ENCODE results near the gene HCAR1.
"Not testable (repeated sequence)": the region's sequence is repeated elsewhere in the genome, so short reads cannot be mapped to it uniquely, and the experiment has no call there.

HCAR1 gene

GRCh38 chr12:122688291-122688690 lies 42.4 kb downstream of the HCAR1 start:
- no peak for DNase-seq
- H3K4me1 ChIP-seq (ENCODE audit: control insufficient read depth, low read depth, low read length) = no peaks in the 10 kb centered on the region
- no peak overlapping the region for H3K4me3 ChIP-seq (ENCODE audit: low read length)
- no peak overlapping the region for H2AK5ac ChIP-seq (ENCODE audit: low read length)
- H3K79me2 ChIP-seq (ENCODE audit: control insufficient read depth, insufficient read depth, low read length) = no peaks in the 10 kb centered on the region
- H4K8ac ChIP-seq (ENCODE audit: low read depth, low read length) = no peak overlapping the region
- H3K27me3 ChIP-seq (ENCODE audit: insufficient read depth, low read length, poor library complexity) = no peaks in the 10 kb centered on the region
- H3K4me2 ChIP-seq (ENCODE audit: low read length) = no peak overlapping the region
- no peak overlapping the region for H2BK5ac ChIP-seq (ENCODE audit: low read length)
- no peak overlapping the region for H3K18ac ChIP-seq (ENCODE audit: low read length)
- no peak overlapping the region for H2BK120ac ChIP-seq (ENCODE audit: low read depth, low read length)
- H2BK15ac ChIP-seq (replicated peaks; ENCODE audit: low read depth) = no peak overlapping the region
- H4K5ac ChIP-seq (ENCODE audit: low read length) = no peak overlapping the region
- no peak overlapping the region for H3K27ac ChIP-seq (ENCODE audit: low read depth, low read length)
- no peak overlapping the region for H3K4ac ChIP-seq (ENCODE audit: low read depth, low read length)
- no peak overlapping the region for H3K9ac ChIP-seq (ENCODE audit: low read length)
- no peak overlapping the region for H3K23ac ChIP-seq (ENCODE audit: low read length)
- no peaks in the 10 kb centered on the region for H3K79me1 ChIP-seq (ENCODE audit: low read length)
- no peaks in the 10 kb centered on the region for H3K36me3 ChIP-seq (ENCODE audit: control insufficient read depth, insufficient read depth, low read length)
- WGBS (ENCODE audit: extremely low coverage, insufficient coverage, low lambda C conversion rate) = no CpG with 5 or more reads among the region's 3 CpGs
- H3K56ac ChIP-seq (ENCODE audit: low read length) = no peak overlapping the region

GRCh38 chr12:122687086-122687485 lies 43.6 kb downstream of the HCAR1 start:
- Histone ChIP-seq H2BK5ac (ENCODE audit: low read length) (no peak overlapping the region), H3K56ac (ENCODE audit: low read length) (no peak overlapping the region), H3K23ac (ENCODE audit: low read length) (no peak overlapping the region), H3K79me2 (ENCODE audit: control insufficient read depth, insufficient read depth, low read length) (no peaks in the 10 kb centered on the region), H3K36me3 (ENCODE audit: control insufficient read depth, insufficient read depth, low read length) (no peaks in the 10 kb centered on the region), H3K9ac (ENCODE audit: low read length) (no peak overlapping the region), H2AK5ac (ENCODE audit: low read length) (no peak overlapping the region), H2BK15ac (replicated peaks; ENCODE audit: low read depth) (no peak overlapping the region), H3K27ac (ENCODE audit: low read depth, low read length) (no peak overlapping the region), H2BK120ac (ENCODE audit: low read depth, low read length) (no peak overlapping the region), H3K4me2 (ENCODE audit: low read length) (no peak overlapping the region), H3K4me3 (ENCODE audit: low read length) (no peak overlapping the region), H3K79me1 (ENCODE audit: low read length) (no peaks in the 10 kb centered on the region), H3K4me1 (ENCODE audit: control insufficient read depth, low read depth, low read length) (no peaks in the 10 kb centered on the region), H3K18ac (ENCODE audit: low read length) (no peak overlapping the region), H4K8ac (ENCODE audit: low read depth, low read length) (no peak overlapping the region), H3K4ac (ENCODE audit: low read depth, low read length) (no peak overlapping the region), H4K5ac (ENCODE audit: low read length) (no peak overlapping the region), H3K27me3 (ENCODE audit: insufficient read depth, low read length, poor library complexity) (no peaks in the 10 kb centered on the region)
- DNase-seq = no peak
- WGBS (ENCODE audit: extremely low coverage, insufficient coverage, low lambda C conversion rate) = no CpG with 5 or more reads among the region's 5 CpGs

- no peaks in the 10 kb centered on the region for H3K79me1 ChIP-seq (ENCODE audit: low read length)
- no peaks in the 10 kb centered on the region for H3K27me3 ChIP-seq (ENCODE audit: insufficient read depth, low read length, poor library complexity)
- H3K56ac ChIP-seq (ENCODE audit: low read length) = no peak overlapping the region
- H2BK5ac ChIP-seq (ENCODE audit: low read length) = no peak overlapping the region
- H3K18ac ChIP-seq (ENCODE audit: low read length) = no peak overlapping the region
- H2AK5ac ChIP-seq (ENCODE audit: low read length) = no peak overlapping the region
- H3K4ac ChIP-seq (ENCODE audit: low read depth, low read length) = no peak overlapping the region
- WGBS (ENCODE audit: extremely low coverage, insufficient coverage, low lambda C conversion rate) = no CpG with 5 or more reads among the region's 3 CpGs
- H3K23ac ChIP-seq (ENCODE audit: low read length) = no peak overlapping the region
- H4K8ac ChIP-seq (ENCODE audit: low read depth, low read length) = no peak overlapping the region
- H3K9ac ChIP-seq (ENCODE audit: low read length) = no peak overlapping the region
- H3K4me3 ChIP-seq (ENCODE audit: low read length) = no peak overlapping the region
- no peaks in the 10 kb centered on the region for H3K4me1 ChIP-seq (ENCODE audit: control insufficient read depth, low read depth, low read length)
- no peak for DNase-seq
- no peak overlapping the region for H2BK120ac ChIP-seq (ENCODE audit: low read depth, low read length)
- no peak overlapping the region for H3K27ac ChIP-seq (ENCODE audit: low read depth, low read length)
- H3K36me3 ChIP-seq (ENCODE audit: control insufficient read depth, insufficient read depth, low read length) = no peaks in the 10 kb centered on the region
- no peak overlapping the region for H3K4me2 ChIP-seq (ENCODE audit: low read length)
- no peak overlapping the region for H2BK15ac ChIP-seq (replicated peaks; ENCODE audit: low read depth)
- no peak overlapping the region for H4K5ac ChIP-seq (ENCODE audit: low read length)
- no peaks in the 10 kb centered on the region for H3K79me2 ChIP-seq (ENCODE audit: control insufficient read depth, insufficient read depth, low read length)
Measured at GRCh38 chr12:122686538-122686937, 44.1 kb downstream of the HCAR1 start.

- no peaks in the 10 kb centered on the region for H3K79me2 ChIP-seq (ENCODE audit: control insufficient read depth, insufficient read depth, low read length)
- H3K23ac ChIP-seq (ENCODE audit: low read length) = no peak overlapping the region
- no peak overlapping the region for H4K5ac ChIP-seq (ENCODE audit: low read length)
- H2BK120ac ChIP-seq (ENCODE audit: low read depth, low read length) = no peak overlapping the region
- H3K9ac ChIP-seq (ENCODE audit: low read length) = no peak overlapping the region
- H3K27ac ChIP-seq (ENCODE audit: low read depth, low read length) = no peak overlapping the region
- WGBS (ENCODE audit: extremely low coverage, insufficient coverage, low lambda C conversion rate) = no CpG with 5 or more reads among the region's 5 CpGs
- no peak overlapping the region for H2BK15ac ChIP-seq (replicated peaks; ENCODE audit: low read depth)
- H2BK5ac ChIP-seq (ENCODE audit: low read length) = no peak overlapping the region
- no peaks in the 10 kb centered on the region for H3K27me3 ChIP-seq (ENCODE audit: insufficient read depth, low read length, poor library complexity)
- H3K4me1 ChIP-seq (ENCODE audit: control insufficient read depth, low read depth, low read length) = no peaks in the 10 kb centered on the region
- no peak overlapping the region for H3K56ac ChIP-seq (ENCODE audit: low read length)
- no peak overlapping the region for H2AK5ac ChIP-seq (ENCODE audit: low read length)
- H3K36me3 ChIP-seq (ENCODE audit: control insufficient read depth, insufficient read depth, low read length) = no peaks in the 10 kb centered on the region
- H3K79me1 ChIP-seq (ENCODE audit: low read length) = no peaks in the 10 kb centered on the region
- no peak overlapping the region for H3K4me2 ChIP-seq (ENCODE audit: low read length)
- no peak for DNase-seq
- no peak overlapping the region for H3K18ac ChIP-seq (ENCODE audit: low read length)
- no peak overlapping the region for H4K8ac ChIP-seq (ENCODE audit: low read depth, low read length)
- no peak overlapping the region for H3K4ac ChIP-seq (ENCODE audit: low read depth, low read length)
- no peak overlapping the region for H3K4me3 ChIP-seq (ENCODE audit: low read length)
Measured at GRCh38 chr12:122684297-122684813, 46.3 kb downstream of the HCAR1 start.

- Histone ChIP-seq H3K4me3 (ENCODE audit: low read length) (no peak overlapping the region), H3K9ac (ENCODE audit: low read length) (no peak overlapping the region), H3K79me2 (ENCODE audit: control insufficient read depth, insufficient read depth, low read length) (no peaks in the 10 kb centered on the region), H2BK5ac (ENCODE audit: low read length) (no peak overlapping the region), H3K4me1 (ENCODE audit: control insufficient read depth, low read depth, low read length) (peaks cover 1% of the 10 kb centered on the region), H3K4ac (ENCODE audit: low read depth, low read length) (no peak overlapping the region), H3K27me3 (ENCODE audit: insufficient read depth, low read length, poor library complexity) (no peaks in the 10 kb centered on the region), H3K4me2 (ENCODE audit: low read length) (no peak overlapping the region), H2AK5ac (ENCODE audit: low read length) (no peak overlapping the region), H2BK15ac (replicated peaks; ENCODE audit: low read depth) (no peak overlapping the region), H3K36me3 (ENCODE audit: control insufficient read depth, insufficient read depth, low read length) (no peaks in the 10 kb centered on the region), H3K27ac (ENCODE audit: low read depth, low read length) (no peak overlapping the region), H4K5ac (ENCODE audit: low read length) (no peak overlapping the region), H4K8ac (ENCODE audit: low read depth, low read length) (no peak overlapping the region), H3K79me1 (ENCODE audit: low read length) (no peaks in the 10 kb centered on the region), H3K56ac (ENCODE audit: low read length) (no peak overlapping the region), H2BK120ac (ENCODE audit: low read depth, low read length) (no peak overlapping the region), H3K18ac (ENCODE audit: low read length) (no peak overlapping the region), H3K23ac (ENCODE audit: low read length) (no peak overlapping the region)
- no CpG with 5 or more reads among the region's 4 CpGs for WGBS (ENCODE audit: extremely low coverage, insufficient coverage, low lambda C conversion rate)
- no peak for DNase-seq
Measured at GRCh38 chr12:122681814-122682213, 48.8 kb downstream of the HCAR1 start.

GRCh38 chr12:122680989-122681388 lies 49.7 kb downstream of the HCAR1 start:
- H4K8ac ChIP-seq (ENCODE audit: low read depth, low read length); H3K79me2 ChIP-seq (ENCODE audit: control insufficient read depth, insufficient read depth, low read length); H3K4me3 ChIP-seq (ENCODE audit: low read length); H3K9ac ChIP-seq (ENCODE audit: low read length); H3K27ac ChIP-seq (ENCODE audit: low read depth, low read length); H4K5ac ChIP-seq (ENCODE audit: low read length); DNase-seq; H2BK5ac ChIP-seq (ENCODE audit: low read length); H3K27me3 ChIP-seq (ENCODE audit: insufficient read depth, low read length, poor library complexity); H3K4ac ChIP-seq (ENCODE audit: low read depth, low read length); H2BK15ac ChIP-seq (replicated peaks; ENCODE audit: low read depth); H3K18ac ChIP-seq (ENCODE audit: low read length); H2BK120ac ChIP-seq (ENCODE audit: low read depth, low read length); H3K56ac ChIP-seq (ENCODE audit: low read length); H2AK5ac ChIP-seq (ENCODE audit: low read length); H3K79me1 ChIP-seq (ENCODE audit: low read length); H3K23ac ChIP-seq (ENCODE audit: low read length); H3K4me2 ChIP-seq (ENCODE audit: low read length); H3K36me3 ChIP-seq (ENCODE audit: control insufficient read depth, insufficient read depth, low read length); H3K4me1 ChIP-seq (ENCODE audit: control insufficient read depth, low read depth, low read length): not testable (repeated sequence)
- WGBS (ENCODE audit: extremely low coverage, insufficient coverage, low lambda C conversion rate) = no CpG with 5 or more reads among the region's 6 CpGs
